Stimulated activated CD4-positive, alpha-beta T cell treated with anti-CD3 and anti-CD28 coated beads, TNF-alpha, amount 100 ng/mL, for 1 hour (primary cell): Measurements from ENCODE around the gene KRTAP21-2.
"Not testable (repeated sequence)": the region's sequence is repeated elsewhere in the genome, so short reads cannot be mapped to it uniquely, and the experiment has no call there.

Source experiments
- DNase-seq, 3 donors: peaks; one replicate each; pipeline ENCODE4 v3.0.0-alpha.2; 2020; ENCODE audit warnings: low read depth in 3 of 3, low spot score in 1 of 3

KRTAP21-2 gene

DNA sequence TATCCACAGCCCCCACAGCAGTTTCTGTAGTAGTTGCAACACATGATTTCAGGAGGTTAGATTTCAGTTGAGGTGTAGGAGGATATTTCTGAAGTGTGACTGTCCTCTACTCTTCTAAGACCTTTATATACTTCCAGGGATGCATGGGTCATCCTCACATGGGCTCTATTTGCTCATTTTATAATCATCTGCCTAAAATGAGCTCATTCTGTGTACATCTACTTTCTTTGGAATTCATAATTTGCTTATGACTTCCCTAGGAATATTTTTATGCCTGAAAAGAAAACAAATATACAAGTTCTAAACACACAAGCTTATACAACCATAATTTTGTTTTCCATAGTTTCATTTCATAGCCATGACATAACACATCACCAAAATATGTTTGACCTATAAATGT is at the start of gene KRTAP21-2:
Gene KRTAP21-2, minus strand, starts transcription at position 101 of the 400 bp plus-strand sequence. Its CDS starts 57 bp downstream, at position 44.
- DNase-seq, result no peak

GRCh38 chr21:30793581-30794314 is 46.7 kb upstream of the KRTAP21-2 start:
- no peak for DNase-seq

DNA sequence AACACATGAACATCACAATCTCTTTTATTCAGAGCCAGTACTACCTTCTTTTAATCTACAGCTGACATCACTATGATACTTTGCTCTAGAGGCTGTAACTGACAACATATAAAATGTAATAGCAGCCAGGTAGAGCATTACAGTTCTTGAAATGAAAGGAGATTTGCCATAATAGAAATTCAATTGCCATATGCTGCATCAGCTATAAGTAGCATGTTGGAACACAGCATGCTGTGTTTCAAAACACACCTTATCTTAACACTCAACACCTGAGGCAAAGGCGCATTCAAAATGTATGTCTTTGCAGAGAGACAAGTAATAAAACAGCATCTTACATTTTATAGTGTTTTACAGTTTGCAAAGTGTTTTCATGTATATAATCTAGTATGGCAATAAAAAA is 32.2 kb upstream of the KRTAP21-2 start:
- DNase-seq, result no peak

DNA sequence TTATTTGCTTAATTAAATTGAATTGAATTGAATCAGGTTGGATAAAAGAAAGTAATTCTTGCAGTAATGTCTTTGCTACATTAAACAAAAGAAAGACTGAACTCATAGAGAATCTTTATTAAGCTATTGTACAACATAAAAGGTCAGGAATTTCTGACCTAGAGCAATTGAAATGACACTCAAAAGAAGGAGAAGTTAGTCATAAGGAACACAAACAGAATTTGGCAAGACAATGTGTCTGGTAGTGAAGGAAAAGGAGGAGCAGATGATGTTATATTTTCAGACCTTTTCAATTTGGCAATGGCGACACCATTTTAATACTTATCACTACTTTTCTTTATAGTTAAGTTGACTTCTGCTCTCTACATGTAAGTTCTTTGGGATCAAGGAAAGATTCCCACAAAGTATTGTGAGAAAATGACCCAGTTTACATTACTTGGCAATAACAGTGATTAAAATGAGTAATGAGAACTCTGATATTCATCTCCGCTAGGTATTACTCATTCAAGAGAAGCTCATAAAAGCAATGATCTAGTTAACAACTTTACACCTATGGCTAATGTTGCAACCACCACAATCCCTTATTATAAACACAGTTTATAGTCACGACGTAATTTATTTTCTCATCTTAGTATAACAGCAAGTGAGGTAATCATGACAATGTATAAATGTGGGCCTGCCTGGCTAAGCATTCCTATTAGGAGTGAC is 22.8 kb upstream of the KRTAP21-2 start:
- no peak for DNase-seq

- DNase-seq, result no peak
These were observed 13.7 kb upstream of the KRTAP21-2 start for GRCh38 chr21:30760776-30761175.

GRCh38 chr21:30758306-30758705 is 11.2 kb upstream of the KRTAP21-2 start:
- DNase-seq, result no peak

DNA sequence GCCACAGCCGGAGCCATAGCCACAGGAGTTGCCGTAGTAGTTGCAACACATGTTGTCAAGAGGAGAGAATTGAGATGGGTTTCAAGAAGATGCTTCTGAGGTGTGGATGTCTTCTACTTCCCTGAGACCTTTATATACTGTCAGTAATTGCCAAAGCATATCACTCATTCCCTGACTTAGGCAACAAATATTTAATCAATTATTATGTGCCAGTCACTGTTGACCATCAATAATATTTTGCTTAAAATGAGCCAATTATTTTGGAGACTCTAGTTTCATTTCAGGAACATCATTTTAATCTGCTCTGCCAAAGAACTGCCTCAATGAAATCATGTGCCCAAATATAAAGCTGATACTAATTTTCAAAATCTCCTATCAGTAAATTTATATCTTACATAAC is 8.3 kb upstream of the KRTAP21-2 start, which contains the start of gene KRTAP21-1:
Gene KRTAP21-1, minus strand, starts transcription at position 101 of the 400 bp plus-strand sequence. Its CDS starts 50 bp downstream, at position 51.
- DNase-seq, result not testable (repeated sequence)

DNA sequence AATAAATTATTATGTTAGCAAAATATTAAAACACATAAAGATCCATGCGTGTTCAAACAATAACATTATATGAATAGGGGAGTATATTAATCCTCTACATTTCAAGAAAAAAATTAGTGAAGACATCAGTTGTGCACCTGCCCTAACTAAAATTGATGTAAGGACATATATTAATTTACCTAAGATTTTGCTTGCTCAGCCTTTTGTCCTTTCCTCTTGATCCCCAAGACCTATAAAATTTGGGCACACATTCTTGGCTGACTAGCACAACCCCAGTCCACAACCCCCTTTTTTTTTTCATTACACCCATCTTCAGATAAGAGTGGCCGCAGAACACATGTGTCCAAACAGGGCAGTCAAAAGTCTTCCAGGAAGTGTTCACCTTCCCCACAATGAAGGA is 6.6 kb downstream of the KRTAP21-2 start:
- no peak for DNase-seq

- DNase-seq, result no peak
These were observed 14.0 kb downstream of the KRTAP21-2 start for GRCh38 chr21:30733026-30733425.

- no peak for DNase-seq
These were observed 20.3 kb downstream of the KRTAP21-2 start for GRCh38 chr21:30726726-30727125.

DNA sequence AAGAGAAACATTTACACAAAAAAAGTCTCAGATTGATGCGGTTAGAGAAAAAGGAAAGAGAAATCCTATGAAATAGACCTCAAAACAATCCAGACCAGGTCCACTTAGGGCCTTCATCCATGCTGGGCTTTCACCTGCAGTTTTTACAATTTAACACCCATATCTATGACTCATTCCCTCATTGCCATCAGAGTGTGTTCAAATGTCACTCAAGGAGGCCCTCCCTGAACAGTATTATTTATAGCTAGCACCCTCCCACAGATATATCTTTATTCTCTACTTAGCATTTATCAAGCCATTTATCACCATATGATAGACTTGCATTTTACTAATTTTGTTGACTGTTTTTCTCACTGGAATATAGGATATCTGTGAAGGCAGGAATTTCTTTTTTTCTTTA is 27.7 kb downstream of the KRTAP21-2 start:
- DNase-seq, result no peak

- no peak for DNase-seq
These were observed 28.7 kb downstream of the KRTAP21-2 start, which contains the start of gene KRTAP21-3 for GRCh38 chr21:30718239-30718909. Gene KRTAP21-3 (minus strand): TSS chr21:30718777. CDS start chr21:30718759, 18 bp downstream.

DNA sequence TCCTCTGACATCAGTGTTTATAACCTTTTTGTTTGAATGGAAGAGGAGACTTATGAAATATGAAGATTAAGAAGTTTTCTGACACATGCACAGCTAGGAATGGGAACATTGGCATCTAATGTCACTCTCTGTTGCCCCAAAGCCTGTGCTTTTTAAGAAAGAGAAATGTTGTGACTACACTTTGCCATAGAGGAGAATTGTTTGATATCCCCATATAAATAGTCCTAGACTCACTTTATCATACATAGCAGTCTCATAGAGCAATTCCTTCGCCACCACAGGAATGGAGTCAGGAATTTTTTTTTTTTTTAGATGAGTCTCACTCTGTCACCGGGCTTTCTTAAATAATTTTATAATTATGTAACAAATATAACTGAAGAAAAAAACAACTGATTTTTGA is 30.0 kb downstream of the KRTAP21-2 start:
- DNase-seq, result no peak

GRCh38 chr21:30714946-30715345 is 32.1 kb downstream of the KRTAP21-2 start:
- DNase-seq, result no peak

- no peak for DNase-seq
These were observed 32.6 kb downstream of the KRTAP21-2 start for GRCh38 chr21:30714456-30714855.

GRCh38 chr21:30713766-30714165 is 33.3 kb downstream of the KRTAP21-2 start:
- DNase-seq, result no peak

GRCh38 chr21:30710499-30710898 is 36.6 kb downstream of the KRTAP21-2 start:
- DNase-seq, result no peak

DNA sequence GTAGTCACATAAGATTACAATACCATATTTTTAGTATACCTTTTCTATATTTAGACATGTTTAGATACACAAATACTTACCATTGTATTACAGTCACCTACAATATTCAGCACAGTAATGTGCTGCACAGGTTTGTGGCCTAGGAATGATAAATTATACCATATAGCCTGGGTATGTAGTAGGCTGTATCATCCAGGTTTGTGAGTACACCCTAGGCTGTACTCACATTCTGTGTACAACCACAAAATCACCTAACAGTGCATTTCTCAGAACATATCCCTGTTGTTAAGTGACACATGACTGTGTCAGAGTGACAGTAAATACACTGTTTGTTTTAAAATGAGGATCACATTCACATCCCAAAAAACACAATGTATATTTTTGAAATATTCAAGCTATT is 39.6 kb downstream of the KRTAP21-2 start:
- DNase-seq, result no peak
